ENCODE results near the gene HSPA4L. TPM values are rescaled to one million over a fixed set of nuclear protein-coding genes. Genes with fewer than 3 reads are reported as not detected.

HSPA4L gene
- total and polyA plus RNA-seq, 10 of the 15 experiments (the other 5 are each of a cell fraction or from before 2014, with no cell fraction given) = 8.6 to 40.5 (median 21.4) TPM

DNA sequence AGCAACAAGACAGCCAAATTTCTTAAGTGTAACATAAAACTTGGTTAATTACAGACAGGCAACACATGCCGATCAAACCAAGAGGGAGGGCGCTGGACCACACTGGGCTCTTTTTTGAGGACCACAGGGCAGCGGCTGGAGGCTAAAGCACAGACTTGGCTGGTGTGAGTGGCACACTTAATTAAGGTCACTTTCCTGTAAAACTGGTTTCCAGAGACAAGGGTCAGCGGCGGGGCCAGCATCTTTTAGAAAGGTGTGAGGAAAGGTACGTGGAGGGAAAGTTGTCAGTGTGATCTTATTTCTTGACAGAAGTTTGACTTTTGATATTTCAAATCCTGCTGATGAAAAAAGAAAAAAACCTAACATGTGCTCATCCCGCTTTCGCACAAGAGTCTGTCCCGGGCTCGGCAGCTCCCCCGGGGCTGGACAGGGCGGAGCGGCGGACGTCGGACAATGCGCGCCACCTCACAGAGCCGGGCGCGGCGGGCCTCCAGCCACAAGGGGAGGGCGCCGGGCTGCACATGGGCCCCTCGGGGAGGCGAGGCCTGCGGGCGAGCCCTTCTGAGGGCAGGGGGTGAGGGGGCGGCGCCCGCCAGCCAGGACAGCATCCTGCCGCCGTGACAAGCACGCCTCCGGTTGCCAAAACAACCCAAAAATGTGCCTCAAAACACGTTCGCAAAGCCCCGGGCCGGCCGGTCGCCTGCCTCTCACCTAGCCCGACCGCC is 660 bp upstream of the HSPA4L start (continued):
- TF ChIP-seq PAX8 (IDR thresholded peaks at IDR 0.05) = no peak
- no peak for TF ChIP-seq MEF2A (IDR thresholded peaks at IDR 0.05; ENCODE audit: insufficient read depth, low read depth, low read length)
- TF ChIP-seq STAT3 (IDR thresholded peaks at IDR 0.05; ENCODE audit: low read depth, low read length) = no peak
- TF ChIP-seq EP300 (IDR thresholded peaks at IDR 0.05; ENCODE audit: borderline replicate concordance in 1 of 2, control insufficient read depth in 1 of 2, low read depth in 2 of 2, low read length in 2 of 2) = no peak
- no peak for TF ChIP-seq ZNF384 (IDR thresholded peaks at IDR 0.05; ENCODE audit: borderline replicate concordance, low read depth, low read length)
- no peak for TF ChIP-seq TCF3 (IDR thresholded peaks at IDR 0.05; ENCODE audit: borderline replicate concordance, insufficient read depth, low read depth, low read length)
- 0 out of 3 replicates have a peak, but pooled peaks of 1 of the 2 experiments have one; percentile 17 for TF ChIP-seq EGR1 (IDR thresholded peaks at IDR 0.05; ENCODE audit: borderline replicate concordance in 1 of 2, low read depth in 2 of 2, low read length in 2 of 2)
- no peak for TF ChIP-seq RFX5 (IDR thresholded peaks at IDR 0.05; ENCODE audit: low read depth, low read length)
- TF ChIP-seq CEBPB (IDR thresholded peaks at IDR 0.05; ENCODE audit: borderline replicate concordance in 1 of 2, low read depth in 2 of 2, low read length in 2 of 2) = no peak
- TF ChIP-seq MYC (IDR thresholded peaks at IDR 0.05; ENCODE audit: insufficient read depth, insufficient read length, insufficient replicate concordance, low read length, severe bottlenecking) = no peak
- TF ChIP-seq RBBP5 (conservative IDR thresholded peaks at IDR 0.05) = no peak
- no peak for TF ChIP-seq CREM (IDR thresholded peaks at IDR 0.05; ENCODE audit: low read depth)
- TF ChIP-seq, protein P1, sequence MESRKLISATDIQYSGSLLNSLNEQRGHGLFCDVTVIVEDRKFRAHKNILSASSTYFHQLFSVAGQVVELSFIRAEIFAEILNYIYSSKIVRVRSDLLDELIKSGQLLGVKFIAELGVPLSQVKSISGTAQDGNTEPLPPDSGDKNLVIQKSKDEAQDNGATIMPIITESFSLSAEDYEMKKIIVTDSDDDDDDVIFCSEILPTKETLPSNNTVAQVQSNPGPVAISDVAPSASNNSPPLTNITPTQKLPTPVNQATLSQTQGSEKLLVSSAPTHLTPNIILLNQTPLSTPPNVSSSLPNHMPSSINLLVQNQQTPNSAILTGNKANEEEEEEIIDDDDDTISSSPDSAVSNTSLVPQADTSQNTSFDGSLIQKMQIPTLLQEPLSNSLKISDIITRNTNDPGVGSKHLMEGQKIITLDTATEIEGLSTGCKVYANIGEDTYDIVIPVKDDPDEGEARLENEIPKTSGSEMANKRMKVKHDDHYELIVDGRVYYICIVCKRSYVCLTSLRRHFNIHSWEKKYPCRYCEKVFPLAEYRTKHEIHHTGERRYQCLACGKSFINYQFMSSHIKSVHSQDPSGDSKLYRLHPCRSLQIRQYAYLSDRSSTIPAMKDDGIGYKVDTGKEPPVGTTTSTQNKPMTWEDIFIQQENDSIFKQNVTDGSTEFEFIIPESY (IDR thresholded peaks at IDR 0.05) = no peak
- TF ChIP-seq, protein P2, sequence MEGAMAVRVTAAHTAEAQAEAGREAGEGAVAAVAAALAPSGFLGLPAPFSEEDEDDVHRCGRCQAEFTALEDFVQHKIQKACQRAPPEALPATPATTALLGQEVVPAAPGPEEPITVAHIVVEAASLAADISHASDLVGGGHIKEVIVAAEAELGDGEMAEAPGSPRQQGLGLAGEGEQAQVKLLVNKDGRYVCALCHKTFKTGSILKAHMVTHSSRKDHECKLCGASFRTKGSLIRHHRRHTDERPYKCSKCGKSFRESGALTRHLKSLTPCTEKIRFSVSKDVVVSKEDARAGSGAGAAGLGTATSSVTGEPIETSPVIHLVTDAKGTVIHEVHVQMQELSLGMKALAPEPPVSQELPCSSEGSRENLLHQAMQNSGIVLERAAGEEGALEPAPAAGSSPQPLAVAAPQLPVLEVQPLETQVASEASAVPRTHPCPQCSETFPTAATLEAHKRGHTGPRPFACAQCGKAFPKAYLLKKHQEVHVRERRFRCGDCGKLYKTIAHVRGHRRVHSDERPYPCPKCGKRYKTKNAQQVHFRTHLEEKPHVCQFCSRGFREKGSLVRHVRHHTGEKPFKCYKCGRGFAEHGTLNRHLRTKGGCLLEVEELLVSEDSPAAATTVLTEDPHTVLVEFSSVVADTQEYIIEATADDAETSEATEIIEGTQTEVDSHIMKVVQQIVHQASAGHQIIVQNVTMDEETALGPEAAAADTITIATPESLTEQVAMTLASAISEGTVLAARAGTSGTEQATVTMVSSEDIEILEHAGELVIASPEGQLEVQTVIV (IDR thresholded peaks at IDR 0.05; ENCODE audit: borderline replicate concordance, partially characterized antibody) = no peak
- no peak for TF ChIP-seq PAX5 (IDR thresholded peaks at IDR 0.05; ENCODE audit: borderline replicate concordance, low read depth, low read length)
- TF ChIP-seq, protein P3, sequence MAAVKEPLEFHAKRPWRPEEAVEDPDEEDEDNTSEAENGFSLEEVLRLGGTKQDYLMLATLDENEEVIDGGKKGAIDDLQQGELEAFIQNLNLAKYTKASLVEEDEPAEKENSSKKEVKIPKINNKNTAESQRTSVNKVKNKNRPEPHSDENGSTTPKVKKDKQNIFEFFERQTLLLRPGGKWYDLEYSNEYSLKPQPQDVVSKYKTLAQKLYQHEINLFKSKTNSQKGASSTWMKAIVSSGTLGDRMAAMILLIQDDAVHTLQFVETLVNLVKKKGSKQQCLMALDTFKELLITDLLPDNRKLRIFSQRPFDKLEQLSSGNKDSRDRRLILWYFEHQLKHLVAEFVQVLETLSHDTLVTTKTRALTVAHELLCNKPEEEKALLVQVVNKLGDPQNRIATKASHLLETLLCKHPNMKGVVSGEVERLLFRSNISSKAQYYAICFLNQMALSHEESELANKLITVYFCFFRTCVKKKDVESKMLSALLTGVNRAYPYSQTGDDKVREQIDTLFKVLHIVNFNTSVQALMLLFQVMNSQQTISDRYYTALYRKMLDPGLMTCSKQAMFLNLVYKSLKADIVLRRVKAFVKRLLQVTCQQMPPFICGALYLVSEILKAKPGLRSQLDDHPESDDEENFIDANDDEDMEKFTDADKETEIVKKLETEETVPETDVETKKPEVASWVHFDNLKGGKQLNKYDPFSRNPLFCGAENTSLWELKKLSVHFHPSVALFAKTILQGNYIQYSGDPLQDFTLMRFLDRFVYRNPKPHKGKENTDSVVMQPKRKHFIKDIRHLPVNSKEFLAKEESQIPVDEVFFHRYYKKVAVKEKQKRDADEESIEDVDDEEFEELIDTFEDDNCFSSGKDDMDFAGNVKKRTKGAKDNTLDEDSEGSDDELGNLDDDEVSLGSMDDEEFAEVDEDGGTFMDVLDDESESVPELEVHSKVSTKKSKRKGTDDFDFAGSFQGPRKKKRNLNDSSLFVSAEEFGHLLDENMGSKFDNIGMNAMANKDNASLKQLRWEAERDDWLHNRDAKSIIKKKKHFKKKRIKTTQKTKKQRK (IDR thresholded peaks at IDR 0.05; ENCODE audit: low read depth, low read length) = no peak
- no peak for TF ChIP-seq ESRRA (IDR thresholded peaks at IDR 0.05; ENCODE audit: low read length)
- TF ChIP-seq POLR2AphosphoS2 (IDR thresholded peaks at IDR 0.05; ENCODE audit: low read depth, low read length) = no peak
